Heart left ventricle (tissue), 13 donors: ENCODE results near the gene MVK.

Experiments used
- POLR2A ChIP-seq, 2 donors: fragments of 450-650 bp; IDR thresholded peaks; one replicate each; pipeline ENCODE4 v1.6.1; 2017; ENCODE audit warnings: antibody characterized with exemption in 2 of 2, mild to moderate bottlenecking in 2 of 2, moderate library complexity in 2 of 2
- TF ChIP-seq, protein P1 (sequence below), 12 donors: fragments of 200-600 bp; sonication (generic) in 4 of 12; IDR thresholded peaks; one replicate each; pipeline versions ENCODE4 v1.5.0 to v1.8.0; 2018 to 2022; ENCODE audit warnings: antibody characterized with exemption in 12 of 12, mild to moderate bottlenecking in 5 of 12
- donor health status: ischemic (EF 13 %, LVEDD 7.1; RV severe dilation, severe dysfunction).
- donor health status: DM: no; HTN: yes; CAD: no.
- donor health status: DM: no; HTN: no; CAD: no.
- donor health status: ischemic (EF 25% LVEDD 6.9; RV normal size, moderate dysfunction).
- donor health status: ischemic (EF 25% LVEDD 5.7; RV mildly dilated, moderate dysfunction).
- donor health status: ischemic (EF 35%, LVEDD 5.7; RV mildly dilated, moderate dysfunction).
- donor health status: nonischemic (EF 11% LVEDD 7.7; RV severe dilation, severe dysfunction).
- donor health status: DM: yes; HTN: yes; CAD: no.
- donor health status: PGD.
- donor health status: ischemic (EF 29% LVEDD 5.4; RV normal size, mild dysfunction).
- donor health status: nonischemic (EF 23%, LVEDD 6.1; RV moderate dilation, normal function).

DNA sequence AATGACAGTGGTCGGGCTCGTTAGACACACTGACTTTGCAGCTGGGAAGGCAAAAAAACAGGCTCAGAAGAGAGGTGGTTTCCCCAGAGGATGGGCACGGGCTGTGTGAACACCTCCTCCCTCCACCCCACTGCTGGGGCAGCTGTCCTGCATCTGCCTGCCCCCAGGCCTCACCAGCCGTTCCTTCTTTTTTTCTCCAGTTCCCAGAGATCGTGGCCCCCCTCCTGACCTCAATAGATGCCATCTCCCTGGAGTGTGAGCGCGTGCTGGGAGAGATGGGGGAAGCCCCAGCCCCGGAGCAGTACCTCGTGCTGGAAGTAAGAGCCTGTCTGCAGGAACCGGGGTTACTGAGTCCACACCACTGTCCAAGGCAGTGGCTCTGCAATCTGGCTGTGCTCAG lies 17.4 kb downstream of the MVK start:
- TF ChIP-seq, protein P1, sequence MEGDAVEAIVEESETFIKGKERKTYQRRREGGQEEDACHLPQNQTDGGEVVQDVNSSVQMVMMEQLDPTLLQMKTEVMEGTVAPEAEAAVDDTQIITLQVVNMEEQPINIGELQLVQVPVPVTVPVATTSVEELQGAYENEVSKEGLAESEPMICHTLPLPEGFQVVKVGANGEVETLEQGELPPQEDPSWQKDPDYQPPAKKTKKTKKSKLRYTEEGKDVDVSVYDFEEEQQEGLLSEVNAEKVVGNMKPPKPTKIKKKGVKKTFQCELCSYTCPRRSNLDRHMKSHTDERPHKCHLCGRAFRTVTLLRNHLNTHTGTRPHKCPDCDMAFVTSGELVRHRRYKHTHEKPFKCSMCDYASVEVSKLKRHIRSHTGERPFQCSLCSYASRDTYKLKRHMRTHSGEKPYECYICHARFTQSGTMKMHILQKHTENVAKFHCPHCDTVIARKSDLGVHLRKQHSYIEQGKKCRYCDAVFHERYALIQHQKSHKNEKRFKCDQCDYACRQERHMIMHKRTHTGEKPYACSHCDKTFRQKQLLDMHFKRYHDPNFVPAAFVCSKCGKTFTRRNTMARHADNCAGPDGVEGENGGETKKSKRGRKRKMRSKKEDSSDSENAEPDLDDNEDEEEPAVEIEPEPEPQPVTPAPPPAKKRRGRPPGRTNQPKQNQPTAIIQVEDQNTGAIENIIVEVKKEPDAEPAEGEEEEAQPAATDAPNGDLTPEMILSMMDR (IDR thresholded peaks at IDR 0.05), result no peak
- no peak for TF ChIP-seq POLR2A (IDR thresholded peaks at IDR 0.05)
